Measurements from ENCODE around the gene CERS5. TPM values are rescaled to one million over a fixed set of nuclear protein-coding genes. Genes with fewer than 3 reads are reported as not detected.
"Not testable (repeated sequence)": the region's sequence is repeated elsewhere in the genome, so short reads cannot be mapped to it uniquely, and the experiment has no call there.

Gene CERS5
- total RNA-seq, 4 donors from 2014 or later: 13.0 to 27.5 (median 21.2) TPM

DNA sequence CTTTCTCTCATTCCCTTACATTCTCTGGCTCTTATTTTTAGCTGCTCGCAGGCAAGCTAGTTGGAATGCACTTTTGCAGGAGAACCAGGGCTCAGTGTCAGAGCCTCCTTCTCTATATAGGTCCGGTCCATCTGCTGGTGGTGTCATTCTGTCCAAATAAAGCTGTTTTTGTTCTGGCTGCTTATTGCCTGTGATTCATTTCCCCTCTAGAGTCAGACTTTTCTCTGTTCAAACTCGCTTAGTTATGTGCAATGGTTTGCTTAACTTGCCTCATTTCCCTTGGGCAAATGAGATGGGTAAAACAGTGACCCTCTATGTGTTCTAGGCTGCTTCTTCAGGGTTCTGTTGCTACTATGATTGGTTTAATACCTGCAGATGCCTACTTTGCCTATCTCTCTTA is 79.2 kb downstream of the CERS5 start:
- WGBS, 2 donors: 35 to 39% methylated on average over 3 of the region's 3 CpGs
- Histone ChIP-seq H3K27ac (peak overlapping the region in 1 of 4 donors; percentile 25), H3K4me3 (no peak overlapping the region), H3K9me3 (no peaks in the 10 kb centered on the region), H3K27me3 (no peaks in the 10 kb centered on the region), H3K4me1 (peaks cover 10 to 49% (median 10%) of the 10 kb centered on the region in 3 donors), H3K36me3 (peaks cover 7 to 66% (median 28%) of the 10 kb centered on the region in 3 donors)
- intact Hi-C loops (cut with DNase I): loop anchor here (10.0 kb wide), 1 partner anchor 87 kb away; no protein-coding TSS in a partner anchor
- no peak for DNase-seq
- TF ChIP-seq, protein P1, sequence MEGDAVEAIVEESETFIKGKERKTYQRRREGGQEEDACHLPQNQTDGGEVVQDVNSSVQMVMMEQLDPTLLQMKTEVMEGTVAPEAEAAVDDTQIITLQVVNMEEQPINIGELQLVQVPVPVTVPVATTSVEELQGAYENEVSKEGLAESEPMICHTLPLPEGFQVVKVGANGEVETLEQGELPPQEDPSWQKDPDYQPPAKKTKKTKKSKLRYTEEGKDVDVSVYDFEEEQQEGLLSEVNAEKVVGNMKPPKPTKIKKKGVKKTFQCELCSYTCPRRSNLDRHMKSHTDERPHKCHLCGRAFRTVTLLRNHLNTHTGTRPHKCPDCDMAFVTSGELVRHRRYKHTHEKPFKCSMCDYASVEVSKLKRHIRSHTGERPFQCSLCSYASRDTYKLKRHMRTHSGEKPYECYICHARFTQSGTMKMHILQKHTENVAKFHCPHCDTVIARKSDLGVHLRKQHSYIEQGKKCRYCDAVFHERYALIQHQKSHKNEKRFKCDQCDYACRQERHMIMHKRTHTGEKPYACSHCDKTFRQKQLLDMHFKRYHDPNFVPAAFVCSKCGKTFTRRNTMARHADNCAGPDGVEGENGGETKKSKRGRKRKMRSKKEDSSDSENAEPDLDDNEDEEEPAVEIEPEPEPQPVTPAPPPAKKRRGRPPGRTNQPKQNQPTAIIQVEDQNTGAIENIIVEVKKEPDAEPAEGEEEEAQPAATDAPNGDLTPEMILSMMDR (IDR thresholded peaks at IDR 0.05): no peak
- no peak for TF ChIP-seq POLR2A (IDR thresholded peaks at IDR 0.05)

DNA sequence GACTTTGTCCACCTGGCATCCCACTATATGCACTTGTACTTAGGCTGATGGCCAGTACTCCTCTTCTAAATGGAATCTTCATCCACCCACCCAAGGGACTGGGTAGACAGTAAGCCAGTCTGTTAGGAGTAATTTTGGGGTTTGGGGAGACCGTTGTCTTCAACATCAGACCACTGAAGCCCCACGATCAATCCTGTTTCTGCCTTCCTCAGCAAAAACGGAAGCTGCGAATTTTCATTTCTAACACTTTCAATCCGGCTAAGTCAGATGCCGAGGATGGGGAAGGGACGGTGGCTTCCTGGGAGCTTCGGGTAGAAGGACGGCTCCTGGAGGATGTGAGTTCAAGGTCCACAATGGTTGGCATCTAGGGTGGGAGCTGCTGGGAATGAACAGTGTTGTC is 80.0 kb downstream of the CERS5 start:
- H3K9me3 ChIP-seq: no peaks in the 10 kb centered on the region
- TF ChIP-seq, protein P1 (IDR thresholded peaks at IDR 0.05): no peak
- TF ChIP-seq POLR2A (IDR thresholded peaks at IDR 0.05): no peak
- peaks cover 0 to 58% (median 21%) of the 10 kb centered on the region in 3 donors for H3K36me3 ChIP-seq
- H3K27me3 ChIP-seq: no peaks in the 10 kb centered on the region
- peak overlapping the region in 1 of 4 donors; percentile 25 for H3K27ac ChIP-seq
- H3K4me1 ChIP-seq: peaks cover 10 to 49% (median 10%) of the 10 kb centered on the region in 3 donors
- H3K4me3 ChIP-seq: no peak overlapping the region
- DNase-seq: no peak
- WGBS, 2 donors: 73 to 76% methylated on average over 5 to 6 of the region's 9 CpGs
- intact Hi-C loops (cut with DNase I): loop anchor here (10.0 kb wide), 1 partner anchor 88 kb away; no protein-coding TSS in a partner anchor

DNA sequence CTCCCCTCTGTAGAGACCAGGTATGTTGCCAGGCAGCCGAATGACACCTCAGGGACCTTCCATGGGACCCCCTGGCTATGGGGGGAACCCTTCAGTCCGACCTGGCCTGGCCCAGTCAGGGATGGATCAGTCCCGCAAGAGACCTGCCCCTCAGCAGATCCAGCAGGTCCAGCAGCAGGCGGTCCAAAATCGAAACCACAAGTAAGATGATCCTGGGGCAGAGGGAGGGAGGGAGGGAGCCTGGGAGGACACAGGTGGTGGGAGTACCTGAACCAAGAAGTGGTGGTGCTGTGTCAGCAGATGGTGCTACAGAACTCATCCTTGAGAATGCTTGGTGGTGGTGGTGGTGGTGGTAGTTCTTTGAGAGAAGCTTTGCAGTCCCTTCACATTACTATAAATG is 81.0 kb downstream of the CERS5 start:
- Histone ChIP-seq H3K36me3 (peaks cover 0 to 48% (median 12%) of the 10 kb centered on the region in 3 donors), H3K9me3 (no peaks in the 10 kb centered on the region), H3K4me3 (peak overlapping the region; percentile 78 to 97 (median 86)), H3K27ac (peak overlapping the region; percentile 94 to 99 (median 94)), H3K4me1 (peaks cover 10 to 51% (median 10%) of the 10 kb centered on the region in 3 donors), H3K27me3 (no peaks in the 10 kb centered on the region)
- no peak for DNase-seq
- 67% methylated on average over 1 to 2 of the region's 5 CpGs for WGBS, 2 donors
- TF ChIP-seq, protein P1 (IDR thresholded peaks at IDR 0.05): no peak
- no peak for TF ChIP-seq POLR2A (IDR thresholded peaks at IDR 0.05)
- intact Hi-C loops (cut with DNase I): loop anchor here (10.0 kb wide), 1 partner anchor 89 kb away; no protein-coding TSS in a partner anchor

DNA sequence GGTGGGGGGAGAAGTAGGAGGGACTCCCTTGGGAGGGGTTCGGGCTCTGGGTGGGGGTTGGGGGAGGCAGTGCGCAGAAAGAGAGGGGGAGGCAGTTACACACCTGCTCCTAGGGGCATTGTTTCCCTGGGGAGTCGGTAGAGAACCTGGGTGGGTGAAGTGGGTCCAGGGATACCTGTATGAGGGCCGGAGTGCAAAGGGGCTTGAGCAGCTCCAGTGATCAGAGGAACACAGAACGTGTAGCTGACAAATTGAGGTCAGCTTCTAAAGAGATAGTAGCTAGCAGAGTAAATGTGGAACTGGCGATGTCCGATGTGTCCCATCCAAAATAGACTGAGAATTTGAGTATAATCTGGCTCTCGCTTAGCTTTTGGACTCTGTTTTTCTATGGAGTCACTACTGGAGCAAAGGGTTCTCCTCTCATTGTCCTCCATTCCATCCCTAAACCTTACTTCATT is 81.5 kb downstream of the CERS5 start:
- H3K4me1 ChIP-seq: peaks cover 10 to 55% (median 10%) of the 10 kb centered on the region in 3 donors
- intact Hi-C loops (cut with DNase I): loop anchor here (10.0 kb wide), 1 partner anchor 89 kb away; no protein-coding TSS in a partner anchor
- H3K36me3 ChIP-seq: peaks cover 0 to 42% (median 7%) of the 10 kb centered on the region in 3 donors
- DNase-seq: no peak
- H3K4me3 ChIP-seq: peak overlapping the region; percentile 78 to 97 (median 86)
- peak overlapping the region; percentile 94 to 99 (median 94) for H3K27ac ChIP-seq
- 6% methylated on average over 8 of the region's 8 CpGs for WGBS, 2 donors
- TF ChIP-seq POLR2A (IDR thresholded peaks at IDR 0.05): no peak
- TF ChIP-seq, protein P1 (IDR thresholded peaks at IDR 0.05): no peak
- H3K27me3 ChIP-seq: no peaks in the 10 kb centered on the region
- no peaks in the 10 kb centered on the region for H3K9me3 ChIP-seq

DNA sequence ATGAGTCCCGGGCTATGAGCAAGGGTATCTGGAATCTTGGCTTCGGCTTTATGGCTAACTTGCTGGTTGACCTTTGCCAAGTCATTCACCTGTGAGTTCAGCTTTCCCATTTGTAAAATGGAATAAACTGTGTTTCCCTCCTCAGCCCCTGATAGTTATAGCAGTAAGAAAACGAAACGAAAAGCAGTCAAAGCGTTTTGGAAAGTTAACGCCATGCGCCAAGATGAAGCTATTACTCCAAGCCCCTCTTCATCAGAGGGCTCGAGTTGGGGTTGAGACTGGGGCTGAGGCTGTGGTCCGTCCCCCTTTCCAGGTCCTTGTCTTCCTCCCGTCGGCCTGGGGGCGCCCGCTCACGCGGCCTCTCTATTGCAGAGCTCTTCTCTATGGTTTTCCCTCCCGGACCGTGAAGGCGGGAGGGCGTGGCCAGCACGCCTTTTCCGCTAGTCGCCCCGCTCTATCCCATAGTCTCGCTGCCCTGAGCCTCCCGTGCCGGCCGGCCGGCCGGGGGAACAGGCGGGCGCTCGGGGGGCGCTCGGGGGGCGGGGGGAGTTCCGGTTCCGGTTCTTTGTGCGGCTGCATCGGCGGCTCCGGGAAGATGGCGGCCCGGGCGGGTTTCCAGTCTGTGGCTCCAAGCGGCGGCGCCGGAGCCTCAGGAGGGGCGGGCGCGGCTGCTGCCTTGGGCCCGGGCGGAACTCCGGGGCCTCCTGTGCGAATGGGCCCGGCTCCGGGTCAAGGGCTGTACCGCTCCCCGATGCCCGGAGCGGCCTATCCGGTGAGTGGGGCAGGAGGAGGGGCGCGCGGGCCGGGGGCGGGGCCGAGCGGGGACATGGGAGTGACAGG is 82.2 kb downstream of the CERS5 start, which contains the start of gene SMARCD1:
Gene SMARCD1, plus strand, starts transcription at position 568 of the 840 bp plus-strand sequence. Its CDS starts 28 bp downstream, at position 596.
- WGBS, 2 donors: 0 to 1% methylated on average over 12 to 20 of the region's 69 CpGs
- DNase-seq: peak; percentile 39
- intact Hi-C loops (cut with DNase I): loop anchor here (10.0 kb wide), 1 partner anchor 90 kb away; no protein-coding TSS in a partner anchor

DNA sequence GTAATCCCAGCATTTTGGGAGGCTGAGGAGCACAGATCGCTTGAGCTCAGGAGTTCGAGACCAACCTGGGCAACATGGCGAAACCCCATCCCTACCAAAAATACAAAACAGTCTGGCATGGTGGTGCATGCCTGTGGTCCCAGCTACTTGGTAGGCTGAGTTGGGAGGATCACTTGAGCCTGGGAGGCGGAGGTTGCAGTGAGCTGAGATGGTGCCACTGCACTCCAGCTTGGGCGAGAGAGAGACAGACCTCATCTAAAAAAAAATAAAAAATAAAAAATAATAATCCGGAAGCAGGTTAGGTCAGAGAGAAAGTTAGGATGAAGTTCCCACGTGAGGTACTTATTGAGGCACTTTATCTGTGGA is 82.8 kb downstream of the CERS5 start:
- WGBS, 2 donors: 34 to 41% methylated on average over 7 of the region's 7 CpGs
- H3K36me3 ChIP-seq: peaks cover 0 to 30% (median 0%) of the 10 kb centered on the region in 3 donors
- intact Hi-C loops (cut with DNase I): loop anchor here (10.0 kb wide), 1 partner anchor 90 kb away; no protein-coding TSS in a partner anchor

More for the DNA sequence above, 82.2 kb downstream of the CERS5 start, which contains the start of gene SMARCD1:
- Histone ChIP-seq H3K36me3 (peaks cover 0 to 36% (median under 1%) of the 10 kb centered on the region in 3 donors), H3K9me3 (no peaks in the 10 kb centered on the region), H3K4me1 (peaks cover 10 to 55% (median 10%) of the 10 kb centered on the region in 3 donors), H3K4me3 (peak within 1 kb of the TSS; percentile 78 to 97 (median 86)), H3K27me3 (no peaks in the 10 kb centered on the region), H3K27ac (peak within 1 kb of the TSS; percentile 94 to 99 (median 94))
- TF ChIP-seq POLR2A (IDR thresholded peaks at IDR 0.05): no peak
- TF ChIP-seq, protein P1 (IDR thresholded peaks at IDR 0.05): peak in 2 of 6 experiments; percentile 30 to 31

More for the DNA sequence above, 82.8 kb downstream of the CERS5 start:
- H3K4me1 ChIP-seq: peaks cover 10 to 55% (median 10%) of the 10 kb centered on the region in 3 donors
- H3K4me3 ChIP-seq: peak overlapping the region; percentile 78 to 97 (median 86)
- DNase-seq, H3K27me3 ChIP-seq, H3K9me3 ChIP-seq: not testable (repeated sequence)
- peak overlapping the region; percentile 94 to 99 (median 94) for H3K27ac ChIP-seq

Measured in esophagus squamous epithelium (tissue), 5 donors.